GM13976 (cell line): Measurements from ENCODE around the gene CYP11A1.

ENCODE experiments used
- DNase-seq: peaks from one replicate; pipeline ENCODE4 v3.0.0; 2012; ENCODE audit warnings: low spot score
- CTCF ChIP-seq: IDR thresholded peaks from 2 replicates; pipeline ENCODE4 v1.5.1; 2012; ENCODE audit warnings: borderline replicate concordance, mild to moderate bottlenecking; ENCODE audit not compliant: insufficient read depth; ENCODE audit errors: extremely low read depth, missing control alignments, control extremely low read depth
- in situ Hi-C: fragments of 300-500 bp; cut with MboI; formaldehyde crosslinking; loops from one replicate; pipeline ENCODE4 v1.12.0; 2022; ENCODE audit warnings: low sequenced_read_pairs, mixed read lengths, inconsistent platforms; ENCODE audit not compliant: unreplicated experiment

The CYP11A1 gene

GRCh38 chr15:74367296-74367854 is at the start of gene CYP11A1:
CYP11A1 (minus strand) TSS chr15:74367646; CDS start chr15:74367585, 61 bp downstream.
- no peak for TF ChIP-seq CTCF
- DNase-seq = no peak
- in situ Hi-C loops = no loop called here

- DNase-seq = no peak
- in situ Hi-C loops = no loop called here
- TF ChIP-seq CTCF = no peak
These were observed 49.8 kb upstream of the CYP11A1 start for GRCh38 chr15:74417225-74417624.

- in situ Hi-C loops = no loop called here
- no peak for DNase-seq
- TF ChIP-seq CTCF = no peak
These were observed 48.8 kb upstream of the CYP11A1 start for GRCh38 chr15:74415966-74416916.

GRCh38 chr15:74414603-74415338 is 47.3 kb upstream of the CYP11A1 start:
- DNase-seq = no peak
- TF ChIP-seq CTCF = no peak
- in situ Hi-C loops = no loop called here

GRCh38 chr15:74414081-74414580 is 46.7 kb upstream of the CYP11A1 start:
- no peak for DNase-seq
- no peak for TF ChIP-seq CTCF
- in situ Hi-C loops = no loop called here

- DNase-seq = no peak
- TF ChIP-seq CTCF = no peak
- in situ Hi-C loops = no loop called here
These were observed 46.1 kb upstream of the CYP11A1 start for GRCh38 chr15:74413350-74414080.
